ENCODE data around the gene LPAR6.

- TF ChIP-seq, protein P1, sequence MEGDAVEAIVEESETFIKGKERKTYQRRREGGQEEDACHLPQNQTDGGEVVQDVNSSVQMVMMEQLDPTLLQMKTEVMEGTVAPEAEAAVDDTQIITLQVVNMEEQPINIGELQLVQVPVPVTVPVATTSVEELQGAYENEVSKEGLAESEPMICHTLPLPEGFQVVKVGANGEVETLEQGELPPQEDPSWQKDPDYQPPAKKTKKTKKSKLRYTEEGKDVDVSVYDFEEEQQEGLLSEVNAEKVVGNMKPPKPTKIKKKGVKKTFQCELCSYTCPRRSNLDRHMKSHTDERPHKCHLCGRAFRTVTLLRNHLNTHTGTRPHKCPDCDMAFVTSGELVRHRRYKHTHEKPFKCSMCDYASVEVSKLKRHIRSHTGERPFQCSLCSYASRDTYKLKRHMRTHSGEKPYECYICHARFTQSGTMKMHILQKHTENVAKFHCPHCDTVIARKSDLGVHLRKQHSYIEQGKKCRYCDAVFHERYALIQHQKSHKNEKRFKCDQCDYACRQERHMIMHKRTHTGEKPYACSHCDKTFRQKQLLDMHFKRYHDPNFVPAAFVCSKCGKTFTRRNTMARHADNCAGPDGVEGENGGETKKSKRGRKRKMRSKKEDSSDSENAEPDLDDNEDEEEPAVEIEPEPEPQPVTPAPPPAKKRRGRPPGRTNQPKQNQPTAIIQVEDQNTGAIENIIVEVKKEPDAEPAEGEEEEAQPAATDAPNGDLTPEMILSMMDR (conservative IDR thresholded peaks at IDR 0.05; ENCODE audit: low read length), result no peak
- no peak for TF ChIP-seq EZH2phosphoT487 (IDR thresholded peaks at IDR 0.05; ENCODE audit: borderline replicate concordance)
Observed at GRCh38 chr13:48434200-48434599, 21.3 kb upstream of the LPAR6 start.
